Activated CD8-positive, alpha-beta memory T cell treated with anti-CD3 and anti-CD28 coated beads, Interleukin-2, amount 50 U/mL, for 48 hours (primary cell): ENCODE data around the gene RRP9.
"Not testable (repeated sequence)": the region's sequence is repeated elsewhere in the genome, so short reads cannot be mapped to it uniquely, and the experiment has no call there.

ENCODE experiments used
- DNase-seq: peaks from one replicate; pipeline ENCODE4 v3.0.0-alpha.2; 2020

RRP9 gene

DNA sequence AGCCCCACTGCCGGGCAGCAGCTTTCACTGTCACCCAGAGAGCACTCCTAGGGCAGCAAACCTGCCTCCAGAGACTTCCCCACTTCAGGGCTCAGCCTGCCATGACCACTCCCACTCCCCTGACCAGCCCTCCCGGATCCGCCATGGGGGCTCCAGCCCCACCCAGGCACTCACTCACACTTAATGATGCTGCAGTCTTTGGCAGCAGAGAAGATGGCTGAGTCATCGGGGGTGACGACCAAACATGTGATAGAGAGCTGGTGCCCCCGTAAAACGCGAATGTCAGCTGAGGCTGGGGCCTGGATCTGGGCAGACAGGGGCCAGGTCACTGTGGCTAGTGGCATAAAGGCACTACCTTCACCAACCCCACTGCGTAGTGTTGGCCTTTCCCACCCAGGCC, 4.7 kb downstream of the RRP9 start:
- DNase-seq: no peak

DNA sequence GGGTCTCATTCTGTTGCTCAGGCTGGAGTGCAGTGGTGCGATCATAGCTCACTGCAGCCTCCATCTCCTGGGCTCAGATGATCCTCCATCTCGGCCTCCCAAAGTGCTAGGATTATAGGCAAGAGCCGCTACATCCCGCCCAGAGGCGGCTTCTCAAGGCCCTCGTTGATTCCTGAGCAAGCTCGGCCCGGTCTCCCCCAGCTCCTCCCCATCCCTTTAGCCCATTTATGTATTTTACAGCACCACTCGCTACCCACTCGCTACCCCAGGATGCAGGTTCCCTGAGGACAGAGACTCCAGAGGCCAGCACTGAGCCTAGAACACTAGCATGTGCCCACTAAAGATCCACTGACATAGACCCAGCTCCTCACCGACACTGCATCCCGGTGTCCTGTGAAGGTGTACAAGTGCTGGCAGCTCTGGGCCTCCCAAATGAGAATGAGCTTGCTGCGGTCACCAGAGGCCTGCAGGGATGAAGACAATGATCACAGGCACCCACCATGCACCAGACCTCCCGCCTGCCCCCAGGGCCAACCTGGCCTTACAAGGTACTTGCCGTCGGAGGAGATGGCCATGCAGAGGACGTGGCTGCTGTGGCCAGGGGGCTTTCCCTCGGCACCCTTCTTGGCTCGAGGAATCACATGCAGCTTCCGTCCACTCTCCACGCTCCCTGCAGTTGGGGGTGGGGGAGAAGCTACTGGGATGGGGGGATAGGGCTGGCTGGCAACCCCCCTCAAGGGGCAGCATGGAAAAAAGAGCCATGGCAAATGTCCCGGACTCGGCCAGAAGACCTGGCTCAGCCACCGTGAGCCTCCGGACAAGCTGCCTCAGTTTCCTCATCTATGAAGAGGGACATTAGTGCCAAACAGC, 5.6 kb downstream of the RRP9 start:
- DNase-seq: no peak

DNA sequence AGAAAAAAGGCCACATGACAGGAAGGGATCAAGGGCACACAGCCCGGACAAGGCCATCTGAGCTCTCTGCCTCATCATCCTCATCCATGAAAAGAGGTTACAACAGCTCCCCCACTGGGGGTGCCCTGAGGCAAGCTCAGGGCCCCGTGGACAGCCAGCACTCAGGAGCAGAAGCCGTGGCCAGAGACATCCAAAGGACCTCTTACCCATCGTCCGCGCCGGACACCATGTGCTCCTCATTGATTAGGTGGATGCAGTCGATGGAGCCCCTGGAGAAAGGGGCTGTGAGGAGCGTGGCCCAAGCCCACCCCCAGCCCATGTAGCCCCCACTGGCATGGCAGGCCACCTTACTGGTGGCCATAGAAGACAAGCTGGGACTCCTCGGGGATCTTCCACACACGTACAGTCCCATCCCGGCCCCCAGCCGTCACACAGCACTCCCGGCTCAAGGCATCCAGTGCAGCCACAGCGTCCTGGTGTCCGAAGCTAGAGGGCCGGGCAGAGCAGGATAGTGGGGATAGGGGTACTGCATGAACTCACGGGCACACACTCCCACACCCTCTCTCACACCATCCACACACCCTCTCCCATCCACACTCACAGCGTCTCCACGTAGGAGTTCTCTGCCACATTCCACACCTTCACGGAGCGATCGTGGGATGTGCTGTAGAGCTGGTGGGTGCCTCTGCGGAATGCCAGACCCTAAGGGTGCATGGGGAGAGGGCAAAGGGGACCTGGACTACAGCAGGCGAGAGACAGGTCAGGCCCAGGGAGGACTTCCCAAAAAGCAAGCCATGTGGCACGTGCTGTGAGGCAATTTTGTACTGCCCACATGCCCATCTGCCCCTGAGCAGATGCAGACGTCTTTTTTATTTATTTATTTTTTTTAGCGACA, 6.5 kb downstream of the RRP9 start:
- no peak for DNase-seq

GRCh38 chr3:51934139-51934850, 7.4 kb downstream of the RRP9 start:
- peak; percentile 34 for DNase-seq

DNA sequence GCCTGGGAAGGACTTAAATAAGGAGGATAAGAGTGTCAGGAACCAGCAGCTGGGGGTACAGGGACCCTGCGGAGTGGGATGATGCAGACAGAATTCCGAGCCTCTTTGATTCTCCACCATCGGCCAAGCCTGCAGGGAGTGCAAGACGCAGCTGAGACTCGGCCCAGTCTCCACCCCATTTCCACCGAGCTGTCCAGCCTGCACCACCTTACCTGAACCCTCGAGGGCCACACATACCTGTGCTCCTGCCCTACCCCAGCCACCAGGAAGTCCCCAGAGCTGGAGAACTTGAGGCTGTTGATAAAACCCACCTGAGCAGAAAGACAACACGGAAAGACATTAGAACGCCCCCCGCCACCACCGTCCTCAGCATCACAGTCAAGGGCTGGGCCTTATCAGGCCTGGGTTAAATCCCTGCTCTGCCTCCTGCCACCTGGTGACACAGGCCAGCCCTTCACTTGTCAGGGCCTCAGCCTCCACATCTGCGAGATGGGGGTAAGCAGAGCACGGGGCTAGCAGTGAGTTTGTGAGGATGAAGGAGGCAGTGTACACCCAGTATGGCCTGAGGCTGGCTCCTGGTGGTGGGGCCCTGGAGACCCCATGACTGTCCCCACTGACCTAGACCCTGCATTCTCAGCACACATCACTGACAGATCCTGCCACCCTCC, 8.1 kb downstream of the RRP9 start:
- peak; percentile 42 for DNase-seq

- peak; percentile 45 for DNase-seq
Observed at GRCh38 chr3:51932471-51933370, 9.0 kb downstream of the RRP9 start.

- peak; percentile 37 for DNase-seq
Observed at GRCh38 chr3:51931756-51932155, 9.9 kb downstream of the RRP9 start.

GRCh38 chr3:51930439-51930838, 11.3 kb downstream of the RRP9 start:
- peak; percentile 29 for DNase-seq

DNA sequence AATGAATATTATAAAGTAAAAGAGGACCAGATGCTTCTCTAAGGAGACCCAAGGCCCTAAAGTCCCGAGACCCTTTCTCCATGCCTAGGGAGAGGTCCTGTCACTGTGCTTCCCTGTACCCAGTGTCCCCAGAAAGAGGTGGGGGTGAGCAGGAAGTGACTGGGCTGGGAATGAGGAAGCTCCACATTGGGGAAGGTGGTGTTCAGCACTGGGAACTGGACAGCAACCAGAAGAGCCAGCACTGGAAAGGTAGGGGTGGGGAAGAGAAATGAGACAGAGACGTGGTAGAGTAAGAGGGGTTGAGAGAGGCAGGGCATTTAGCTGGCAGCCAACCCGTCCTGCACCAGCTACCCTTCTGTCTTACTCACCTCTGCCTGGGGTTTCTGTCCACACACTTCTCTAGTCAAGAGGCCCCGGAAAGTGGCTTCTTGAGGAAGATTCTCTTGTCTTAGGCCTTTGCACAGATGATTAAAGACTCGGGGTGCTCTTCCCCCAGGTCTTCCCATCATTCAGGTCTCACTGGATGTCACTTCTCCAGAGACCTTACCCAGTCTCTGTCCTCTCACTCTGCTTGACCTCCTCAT, 12.2 kb downstream of the RRP9 start:
- peak; percentile 26 for DNase-seq

DNA sequence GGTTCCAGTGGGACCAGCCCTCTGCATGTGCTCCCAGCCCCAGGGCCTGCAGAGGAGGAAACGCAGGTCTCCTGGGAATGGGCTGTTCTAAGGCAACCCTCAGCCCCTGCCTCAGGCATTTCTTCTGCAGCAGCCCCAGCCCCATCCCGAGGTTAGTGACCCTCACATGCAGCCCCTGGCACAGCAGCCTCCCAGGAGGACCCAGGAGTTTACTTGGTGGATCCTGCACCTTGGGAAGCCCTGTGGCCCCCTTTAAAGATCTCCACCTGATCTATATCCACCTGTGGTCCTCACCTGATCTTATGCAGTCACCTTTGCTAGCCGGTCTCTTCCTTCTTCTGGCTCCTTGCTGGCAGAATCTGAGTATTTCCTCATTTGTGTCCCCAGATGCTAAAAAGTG, 12.7 kb downstream of the RRP9 start:
- peak; percentile 13 for DNase-seq

DNA sequence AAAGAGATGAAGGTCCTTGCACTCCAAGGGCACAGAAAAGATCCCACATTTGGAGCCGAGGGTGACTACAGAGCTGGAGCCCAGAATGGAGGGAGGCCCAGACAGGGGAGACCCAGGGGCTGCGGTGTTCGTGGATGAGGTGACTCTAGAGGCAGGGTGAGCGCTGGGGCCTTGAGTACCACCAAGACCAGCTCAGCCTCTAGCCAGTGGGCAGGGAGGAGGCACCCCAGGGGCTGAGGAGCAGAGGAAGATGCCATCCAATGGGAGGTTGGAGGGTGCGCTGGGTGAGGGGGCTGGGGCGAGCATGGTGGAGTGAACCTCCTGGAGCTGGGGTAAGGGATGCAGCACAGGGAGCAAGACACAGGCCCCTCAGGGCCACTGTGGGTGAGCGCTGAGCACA, 13.3 kb downstream of the RRP9 start:
- peak; percentile 44 for DNase-seq

- peak; percentile 23 for DNase-seq
Observed at GRCh38 chr3:51927061-51927977, 14.4 kb downstream of the RRP9 start.

GRCh38 chr3:51921081-51921578, 20.6 kb downstream of the RRP9 start:
- DNase-seq: peak; percentile 28

DNA sequence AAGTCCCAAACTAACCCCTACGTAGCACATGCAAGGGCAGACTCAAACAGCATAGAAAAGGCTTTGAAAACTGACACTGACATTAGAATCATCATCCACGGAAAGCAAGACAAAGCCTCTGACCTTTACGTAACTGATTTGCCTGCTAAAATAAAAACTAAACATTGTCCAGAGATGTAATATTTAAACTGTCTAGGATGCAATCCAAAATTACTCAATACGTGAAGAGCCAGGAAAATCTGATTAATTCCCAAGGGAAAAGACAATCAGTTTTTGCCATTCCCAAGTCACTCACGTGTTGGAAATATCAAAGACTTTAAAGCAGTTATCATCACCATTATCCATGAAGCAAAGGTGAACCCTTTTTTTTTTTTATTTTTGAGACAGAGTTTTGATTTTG, 25.3 kb downstream of the RRP9 start:
- DNase-seq: no peak

DNA sequence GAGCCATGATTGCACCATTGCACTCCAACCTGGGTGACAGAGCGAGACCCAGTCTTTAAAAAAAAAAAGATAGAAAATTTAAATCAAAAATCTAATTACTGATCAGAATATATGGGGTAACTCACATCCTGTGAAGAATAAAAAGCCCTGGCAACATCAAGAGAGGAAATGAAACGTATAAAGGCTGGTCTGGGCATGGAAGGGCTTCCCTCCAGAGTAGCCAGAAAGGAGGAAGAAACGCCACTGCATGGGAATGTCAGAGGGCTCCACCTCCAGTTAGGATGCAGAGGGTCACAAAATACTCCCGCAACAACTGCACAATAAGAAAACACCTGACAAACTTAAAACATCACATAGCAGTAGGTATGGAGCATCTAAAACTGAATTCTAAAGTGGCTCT, 33.7 kb downstream of the RRP9 start:
- no peak for DNase-seq

GRCh38 chr3:51904034-51904823, 37.5 kb downstream of the RRP9 start:
- DNase-seq: no peak

GRCh38 chr3:51902361-51902760, 39.3 kb downstream of the RRP9 start:
- DNase-seq: not testable (repeated sequence)

DNA sequence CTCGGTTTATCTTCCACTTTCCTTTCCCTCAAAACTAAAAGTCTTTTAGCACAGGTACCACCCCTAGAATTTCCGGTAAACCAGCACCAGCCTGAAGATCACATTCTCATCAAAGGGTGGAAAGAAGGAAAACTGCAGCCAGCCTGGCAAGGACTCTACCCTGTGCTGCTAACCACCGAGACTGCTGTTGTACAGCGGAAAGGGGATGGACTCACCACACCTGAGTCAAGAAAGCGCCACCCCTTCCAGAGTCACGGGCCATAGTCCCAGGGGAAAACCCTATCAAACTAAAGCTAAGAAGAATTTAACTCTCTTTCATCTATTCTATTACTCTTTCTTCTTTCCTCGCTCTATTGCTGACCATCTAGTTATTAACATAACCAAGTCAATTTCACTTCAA, 41.7 kb downstream of the RRP9 start:
- not testable (repeated sequence) for DNase-seq

GRCh38 chr3:51897391-51897790, 44.3 kb downstream of the RRP9 start:
- DNase-seq: no peak
